Fibroblast of lung (primary cell): ENCODE data around the gene PCSK9. TPM values are rescaled to one million over a fixed set of nuclear protein-coding genes. Genes with fewer than 3 reads are reported as not detected.
"Not testable (repeated sequence)": the region's sequence is repeated elsewhere in the genome, so short reads cannot be mapped to it uniquely, and the experiment has no call there.

Source experiments
- DNase-seq, 2 donors: peaks; one replicate each; pipeline versions ENCODE4 v3.0.0 to v3.0.0-alpha.2; 2010; ENCODE audit warnings: low read depth in 2 of 2
- H2AFZ ChIP-seq: 2 replicates; pipeline ENCODE4 v1.5.1; 2012; ENCODE audit warnings: low read length, control low read depth, inconsistent platforms
- H3K27ac ChIP-seq: 2 replicates; pipeline ENCODE4 v1.5.1; 2011; ENCODE audit warnings: low read length, control low read depth; ENCODE audit not compliant: insufficient read depth
- H3K27me3 ChIP-seq: 2 replicates; pipeline ENCODE4 v1.5.1; 2011; ENCODE audit warnings: mild to moderate bottlenecking, low read length; ENCODE audit not compliant: control insufficient read depth, insufficient read depth
- H3K36me3 ChIP-seq: 2 replicates; pipeline ENCODE4 v1.5.1; 2011; ENCODE audit warnings: low read length; ENCODE audit not compliant: control insufficient read depth, insufficient read depth
- H3K4me1 ChIP-seq: 2 replicates; pipeline ENCODE4 v1.5.1; 2011; ENCODE audit warnings: low read length; ENCODE audit not compliant: control insufficient read depth, insufficient read depth; ENCODE audit errors: extremely low read depth
- H3K4me2 ChIP-seq: 2 replicates; pipeline ENCODE4 v1.5.1; 2011; ENCODE audit warnings: low read length, control low read depth; ENCODE audit not compliant: insufficient read depth; ENCODE audit errors: extremely low read depth
- H3K4me3 ChIP-seq, 4 experiments: fragments of 200-600 bp in 1 of 4; sonication (generic) in 1 of 4; replicated peaks in 1 of 4; 2 replicates each; pipeline ENCODE4 v1.5.1; 2011 to 2016; ENCODE audit warnings: low read length in 4 of 4, low read depth in 3 of 4, mild to moderate bottlenecking in 3 of 4, control low read depth in 2 of 4, inconsistent platforms in 1 of 4, mixed read lengths in 1 of 4; ENCODE audit not compliant: insufficient read depth in 1 of 4; ENCODE audit errors: control extremely low read depth in 1 of 4
- H3K79me2 ChIP-seq: 2 replicates; pipeline ENCODE4 v1.5.1; 2012; ENCODE audit warnings: mild to moderate bottlenecking, low read length, inconsistent platforms; ENCODE audit not compliant: control insufficient read depth, insufficient read depth
- H3K9ac ChIP-seq: 2 replicates; pipeline ENCODE4 v1.5.1; 2011; ENCODE audit warnings: mild to moderate bottlenecking, low read length, control low read depth; ENCODE audit not compliant: insufficient read depth
- H3K9me3 ChIP-seq: 2 replicates; pipeline ENCODE4 v1.5.1; 2012; ENCODE audit warnings: low read depth, low read length; ENCODE audit not compliant: control insufficient read depth, insufficient read depth
- H4K20me1 ChIP-seq: 2 replicates; pipeline ENCODE4 v1.5.1; 2011; ENCODE audit warnings: low read length; ENCODE audit not compliant: control insufficient read depth, insufficient read depth; ENCODE audit errors: extremely low read depth
- CTCF ChIP-seq, 2 donors: IDR thresholded peaks in 1 of 2; conservative IDR thresholded peaks in 1 of 2; 1 replicate in 1 of 2; 2 replicates in 1 of 2; pipeline ENCODE4 v1.5.1; 2011 to 2012; ENCODE audit warnings: low read length in 2 of 2, control low read depth in 1 of 2, inconsistent platforms in 1 of 2, low read depth in 1 of 2, mild to moderate bottlenecking in 1 of 2
- EZH2 ChIP-seq: IDR thresholded peaks from 2 replicates; pipeline ENCODE4 v1.5.1; 2012; ENCODE audit warnings: low read length, control low read depth, mild to moderate bottlenecking; ENCODE audit errors: missing control alignments
- polyA plus RNA-seq, 2 donors: library from polyadenylated mRNA; depleted of rRNA in 1 of 2; stranded (reverse) in 1 of 2; unstranded in 1 of 2; fragments of >200 nt; gene quantifications; 2 replicates each; pipeline ENCODE4 v1.2.1, GENCODE V29; 2011 to 2012; ENCODE audit warnings: missing spikeins in 1 of 2
- total RNA-seq: library from RNA; depleted of rRNA; stranded (reverse); fragments of >200 nt; gene quantifications from 2 replicates; pipeline ENCODE4 v1.2.1, GENCODE V29; 2014

PCSK9 gene
- total and polyA plus RNA-seq, 2 donors (not counting 1 experiment from before 2014, with no cell fraction given) = 0.70 to 2.0 TPM

GRCh38 chr1:55107101-55107500 lies 67.8 kb downstream of the PCSK9 start:
- no peak overlapping the region for H3K27ac ChIP-seq
- no peak for TF ChIP-seq EZH2
- no peak for TF ChIP-seq CTCF (conservative IDR thresholded peaks at IDR 0.05 in 1 of 2, IDR thresholded peaks at IDR 0.05 in 1 of 2; ENCODE audit: low read depth in 1 of 2, low read length in 2 of 2)
- no peak overlapping the region for H2AFZ ChIP-seq
- no peaks in the 10 kb centered on the region for H3K79me2 ChIP-seq
- H3K4me2 ChIP-seq = no peak overlapping the region
- H3K4me3 ChIP-seq = no peak overlapping the region
- peaks cover 9% of the 10 kb centered on the region for H3K36me3 ChIP-seq
- no peaks in the 10 kb centered on the region for H3K9me3 ChIP-seq
- H3K4me1 ChIP-seq = no peaks in the 10 kb centered on the region
- no peaks in the 10 kb centered on the region for H4K20me1 ChIP-seq
- DNase-seq = no peak
- H3K9ac ChIP-seq = no peak overlapping the region
- H3K27me3 ChIP-seq = no peaks in the 10 kb centered on the region

DNA sequence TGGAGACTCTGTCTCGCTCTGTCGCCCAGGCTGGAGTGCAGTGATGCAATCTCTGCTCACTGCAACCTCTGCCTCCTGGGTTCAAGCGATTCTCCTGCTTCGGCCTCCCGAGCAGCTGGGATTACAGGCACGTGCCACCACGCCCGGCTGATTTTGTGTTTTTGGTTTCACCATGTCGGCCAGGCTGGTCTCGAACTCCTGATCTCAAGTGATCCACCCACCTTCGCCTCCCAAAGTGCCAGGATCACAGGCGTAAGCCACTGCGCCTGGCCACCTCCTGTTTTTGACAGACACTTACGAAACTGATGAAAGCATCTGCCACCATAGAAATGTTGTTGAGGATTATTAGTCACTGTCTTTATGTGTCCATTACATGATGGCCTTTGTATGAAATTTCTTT lies 69.7 kb downstream of the PCSK9 start:
- H3K4me1 ChIP-seq, H3K79me2 ChIP-seq, H3K27me3 ChIP-seq, H3K9ac ChIP-seq, H2AFZ ChIP-seq, H3K9me3 ChIP-seq, H3K27ac ChIP-seq, H3K4me2 ChIP-seq, H3K36me3 ChIP-seq, H4K20me1 ChIP-seq, DNase-seq, H3K4me3 ChIP-seq: not testable (repeated sequence)

Other genes starting within 250 kb of the PCSK9 start
- gene TTC22, start 238.2 kb upstream of the PCSK9 start, total RNA-seq = not detected in 2 replicates
- not detected in 2 replicates for gene TTC22, start 238.2 kb upstream of the PCSK9 start, polyA plus RNA-seq
- 98.9 and 329 TPM in 2 replicates for gene DHCR24, start 152.4 kb upstream of the PCSK9 start, total RNA-seq
- 217 and 314 TPM in 2 replicates for gene DHCR24, start 152.4 kb upstream of the PCSK9 start, polyA plus RNA-seq
- not detected in 2 replicates for gene TMEM61, start 58.9 kb upstream of the PCSK9 start, total RNA-seq
- not detected in 2 replicates for gene TMEM61, start 58.9 kb upstream of the PCSK9 start, polyA plus RNA-seq
- not detected in 2 replicates for gene BSND, start 40.6 kb upstream of the PCSK9 start, total RNA-seq
- not detected in 2 replicates for gene BSND, start 40.6 kb upstream of the PCSK9 start, polyA plus RNA-seq
- gene USP24, start 175.8 kb downstream of the PCSK9 start, total RNA-seq = 39.3 and 63.9 TPM in 2 replicates
- gene USP24, start 175.8 kb downstream of the PCSK9 start, polyA plus RNA-seq = 16.4 and 17.5 TPM in 2 replicates